ENCODE results near the gene G0S2.

DNA sequence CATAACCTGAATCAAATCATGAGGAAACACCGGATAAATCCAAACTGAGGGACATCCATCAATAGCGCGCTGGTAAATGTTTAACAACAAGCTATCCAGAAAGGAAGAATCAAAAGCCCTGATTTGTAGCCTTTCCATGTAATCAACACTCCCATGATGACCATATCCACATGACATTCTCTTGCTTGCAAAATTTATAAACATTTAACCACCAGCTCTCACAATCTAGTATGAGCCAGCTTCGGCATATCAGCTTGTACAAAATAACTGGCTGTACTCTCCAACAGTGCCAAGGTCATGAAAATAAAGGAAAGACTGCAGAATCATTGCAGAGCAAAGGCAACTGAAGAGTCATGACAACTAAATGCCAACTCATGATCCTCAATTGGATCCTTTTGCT is 45.1 kb downstream of the G0S2 start:
- no peak for TF ChIP-seq POU5F1 (IDR thresholded peaks at IDR 0.05; ENCODE audit: low read depth, low read length)
- no peak for TF ChIP-seq SUZ12 (IDR thresholded peaks at IDR 0.05; ENCODE audit: low read length)
- TF ChIP-seq, protein P1, sequence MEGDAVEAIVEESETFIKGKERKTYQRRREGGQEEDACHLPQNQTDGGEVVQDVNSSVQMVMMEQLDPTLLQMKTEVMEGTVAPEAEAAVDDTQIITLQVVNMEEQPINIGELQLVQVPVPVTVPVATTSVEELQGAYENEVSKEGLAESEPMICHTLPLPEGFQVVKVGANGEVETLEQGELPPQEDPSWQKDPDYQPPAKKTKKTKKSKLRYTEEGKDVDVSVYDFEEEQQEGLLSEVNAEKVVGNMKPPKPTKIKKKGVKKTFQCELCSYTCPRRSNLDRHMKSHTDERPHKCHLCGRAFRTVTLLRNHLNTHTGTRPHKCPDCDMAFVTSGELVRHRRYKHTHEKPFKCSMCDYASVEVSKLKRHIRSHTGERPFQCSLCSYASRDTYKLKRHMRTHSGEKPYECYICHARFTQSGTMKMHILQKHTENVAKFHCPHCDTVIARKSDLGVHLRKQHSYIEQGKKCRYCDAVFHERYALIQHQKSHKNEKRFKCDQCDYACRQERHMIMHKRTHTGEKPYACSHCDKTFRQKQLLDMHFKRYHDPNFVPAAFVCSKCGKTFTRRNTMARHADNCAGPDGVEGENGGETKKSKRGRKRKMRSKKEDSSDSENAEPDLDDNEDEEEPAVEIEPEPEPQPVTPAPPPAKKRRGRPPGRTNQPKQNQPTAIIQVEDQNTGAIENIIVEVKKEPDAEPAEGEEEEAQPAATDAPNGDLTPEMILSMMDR (IDR thresholded peaks at IDR 0.05; ENCODE audit: control extremely low read depth in 1 of 3, insufficient read depth in 1 of 3, low read depth in 1 of 3, low read length in 3 of 3) = no peak
- TF ChIP-seq SIN3A (conservative IDR thresholded peaks at IDR 0.05 in 1 of 2, IDR thresholded peaks at IDR 0.05 in 1 of 2; ENCODE audit: low read depth in 1 of 2, low read length in 2 of 2) = no peak

Data from H1 (cell line).